Stomach (tissue), 9 donors: ENCODE measurements around the gene CACNG5. TPM values are rescaled to one million over a fixed set of nuclear protein-coding genes. Genes with fewer than 3 reads are reported as not detected.

Experiments
- DNase-seq, 2 donors: peaks; one replicate each; pipeline versions ENCODE4 v3.0.0 to v3.0.0-alpha.2; 2013 to 2019
- H3K27ac ChIP-seq, 5 donors: fragments of 200-600 bp in 4 of 5; sonication (generic) in 4 of 5; one replicate each; pipeline ENCODE4 v1.5.1; 2013 to 2019; ENCODE audit warnings: mild to moderate bottlenecking in 1 of 5, moderate library complexity in 1 of 5
- H3K27me3 ChIP-seq, 3 donors: fragments of 200-600 bp; sonication (generic); one replicate each; pipeline ENCODE4 v1.5.1; 2017 to 2019; ENCODE audit warnings: mixed run types in 1 of 3
- H3K36me3 ChIP-seq, 4 donors: fragments of 200-600 bp; sonication (generic); 1 replicate in 3 of 4; 2 replicates in 1 of 4; pipeline ENCODE4 v1.5.1; 2016 to 2019
- H3K4me1 ChIP-seq, 4 donors: fragments of 200-600 bp; sonication (generic); one replicate each; pipeline ENCODE4 v1.5.1; 2016 to 2019
- H3K4me3 ChIP-seq, 4 donors: fragments of 200-600 bp; sonication (generic) in 3 of 4; one replicate each; pipeline ENCODE4 v1.5.1; 2016 to 2019; ENCODE audit warnings: mild to moderate bottlenecking in 1 of 4
- H3K9me3 ChIP-seq, 4 donors: fragments of 200-600 bp; sonication (generic); one replicate each; pipeline ENCODE4 v1.5.1; 2016 to 2019
- EP300 ChIP-seq: sonication (generic); formaldehyde crosslinking; IDR thresholded peaks from one replicate; pipeline ENCODE4 v1.6.1; 2017; ENCODE audit warnings: antibody characterized with exemption
- POLR2A ChIP-seq, 4 donors: fragments of 450-650 bp; IDR thresholded peaks; one replicate each; pipeline ENCODE4 v1.6.1; 2016; ENCODE audit warnings: antibody characterized with exemption in 4 of 4, control low read depth in 2 of 4, mild to moderate bottlenecking in 1 of 4, moderate library complexity in 1 of 4
- POLR2AphosphoS5 ChIP-seq, 3 donors: sonication (generic); formaldehyde crosslinking; IDR thresholded peaks; one replicate each; pipeline ENCODE4 v1.6.1; 2016; ENCODE audit warnings: antibody characterized with exemption in 3 of 3
- WGBS, 5 donors: extraction: QIAGEN DNeasy Blood & Tissue Kit in 3 of 5; methylation state at CpG; one replicate each; pipeline versions ENCODE4 v1.1.5 to v1.1.7; 2013 to 2018; 5-methylcytosine and 5-hydroxymethylcytosine counted together
- intact Hi-C: fragments of 100-400 bp; cut with DNase I; formaldehyde crosslinking; loops from one replicate; pipeline ENCODE4 v1.15.1; 2023; ENCODE audit warnings: low total_unique reads
- polyA plus RNA-seq, 3 donors: library from polyadenylated mRNA; stranded (reverse); fragments of 200-250 nt; gene quantifications; one replicate each; pipeline ENCODE4 v1.2.3, GENCODE V29; 2013
- total RNA-seq, 5 donors: library from RNA; depleted of rRNA; stranded (reverse); fragments of >200 nt; gene quantifications; one replicate each; pipeline versions ENCODE4 v1.1.0 to v1.2.3, GENCODE V29; 2014 to 2016
- TF ChIP-seq, protein P1 (sequence below), 7 experiments: fragments of 450-650 bp in 4 of 7; fragments of 200-600 bp in 3 of 7; sonication (generic) in 3 of 7; IDR thresholded peaks; one replicate each; pipeline ENCODE4 v1.5.1; 2016 to 2019; ENCODE audit warnings: antibody characterized with exemption in 7 of 7, control low read depth in 2 of 7, mild to moderate bottlenecking in 1 of 7
- donor health status: healthy with polysubstance abuse.
- donor health status: Bipolar disorder and iron deficiency.
- donor health status: healthy.

Gene CACNG5
- total and polyA plus RNA-seq, 8 donors, result not detected

DNA sequence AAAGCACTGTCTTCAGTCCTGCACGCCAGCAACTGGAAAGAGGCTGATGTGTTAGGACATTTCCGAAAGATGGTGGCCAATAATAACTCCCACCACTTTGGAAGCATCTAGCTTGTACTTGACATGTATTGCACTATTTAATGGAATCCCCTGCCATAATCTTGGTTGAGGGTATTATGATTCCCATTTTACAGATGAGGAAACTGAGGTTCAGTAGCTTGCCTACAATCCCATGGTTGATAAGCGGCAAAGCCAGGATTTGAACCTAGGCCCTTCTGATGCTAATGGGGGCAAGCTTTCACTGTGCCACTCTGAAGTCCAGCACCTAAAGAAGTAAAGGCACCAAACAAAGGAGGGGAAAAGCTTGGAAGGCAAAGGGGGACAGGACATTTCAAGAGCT lies 8.0 kb downstream of the CACNG5 start:
- Histone ChIP-seq H3K4me3 (no peak overlapping the region), H3K4me1 (no peaks in the 10 kb centered on the region), H3K27me3 (peaks cover 0 to 48% (median 0%) of the 10 kb centered on the region in 3 donors), H3K27ac (no peak overlapping the region), H3K36me3 (no peaks in the 10 kb centered on the region), H3K9me3 (peaks cover 0 to 5% (median 2%) of the 10 kb centered on the region in 4 donors)
- no peak for DNase-seq
- intact Hi-C loops, result no loop called here
- 96 to 98% (median 96%) methylated on average over 3 of the region's 3 CpGs for WGBS, 5 donors
- TF ChIP-seq POLR2AphosphoS5 (IDR thresholded peaks at IDR 0.05) (no peak), POLR2A (IDR thresholded peaks at IDR 0.05) (no peak), EP300 (no peak)
- TF ChIP-seq, protein P1, sequence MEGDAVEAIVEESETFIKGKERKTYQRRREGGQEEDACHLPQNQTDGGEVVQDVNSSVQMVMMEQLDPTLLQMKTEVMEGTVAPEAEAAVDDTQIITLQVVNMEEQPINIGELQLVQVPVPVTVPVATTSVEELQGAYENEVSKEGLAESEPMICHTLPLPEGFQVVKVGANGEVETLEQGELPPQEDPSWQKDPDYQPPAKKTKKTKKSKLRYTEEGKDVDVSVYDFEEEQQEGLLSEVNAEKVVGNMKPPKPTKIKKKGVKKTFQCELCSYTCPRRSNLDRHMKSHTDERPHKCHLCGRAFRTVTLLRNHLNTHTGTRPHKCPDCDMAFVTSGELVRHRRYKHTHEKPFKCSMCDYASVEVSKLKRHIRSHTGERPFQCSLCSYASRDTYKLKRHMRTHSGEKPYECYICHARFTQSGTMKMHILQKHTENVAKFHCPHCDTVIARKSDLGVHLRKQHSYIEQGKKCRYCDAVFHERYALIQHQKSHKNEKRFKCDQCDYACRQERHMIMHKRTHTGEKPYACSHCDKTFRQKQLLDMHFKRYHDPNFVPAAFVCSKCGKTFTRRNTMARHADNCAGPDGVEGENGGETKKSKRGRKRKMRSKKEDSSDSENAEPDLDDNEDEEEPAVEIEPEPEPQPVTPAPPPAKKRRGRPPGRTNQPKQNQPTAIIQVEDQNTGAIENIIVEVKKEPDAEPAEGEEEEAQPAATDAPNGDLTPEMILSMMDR (IDR thresholded peaks at IDR 0.05), result no peak

DNA sequence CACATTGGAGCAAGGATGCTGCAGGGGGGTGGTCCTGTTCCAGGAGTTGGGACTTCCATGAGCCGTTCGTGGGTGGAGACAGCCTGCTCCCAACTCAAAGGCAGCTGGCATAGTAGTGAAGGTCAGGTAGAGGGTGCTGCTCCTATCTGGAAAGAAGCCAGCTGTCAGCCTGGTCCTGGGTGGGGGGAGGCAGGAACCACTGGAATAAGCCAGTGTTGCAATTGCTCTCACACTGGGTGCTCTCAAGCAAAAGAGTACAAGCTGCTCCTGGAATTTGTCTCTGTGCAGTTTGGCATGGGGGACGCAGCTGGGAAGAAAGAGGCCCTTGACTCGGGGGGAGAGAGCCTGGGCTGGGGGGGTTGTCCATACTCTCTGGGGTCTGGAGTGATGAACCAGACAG lies 8.7 kb downstream of the CACNG5 start:
- H3K27me3 ChIP-seq, result peaks cover 0 to 52% (median 0%) of the 10 kb centered on the region in 3 donors

DNA sequence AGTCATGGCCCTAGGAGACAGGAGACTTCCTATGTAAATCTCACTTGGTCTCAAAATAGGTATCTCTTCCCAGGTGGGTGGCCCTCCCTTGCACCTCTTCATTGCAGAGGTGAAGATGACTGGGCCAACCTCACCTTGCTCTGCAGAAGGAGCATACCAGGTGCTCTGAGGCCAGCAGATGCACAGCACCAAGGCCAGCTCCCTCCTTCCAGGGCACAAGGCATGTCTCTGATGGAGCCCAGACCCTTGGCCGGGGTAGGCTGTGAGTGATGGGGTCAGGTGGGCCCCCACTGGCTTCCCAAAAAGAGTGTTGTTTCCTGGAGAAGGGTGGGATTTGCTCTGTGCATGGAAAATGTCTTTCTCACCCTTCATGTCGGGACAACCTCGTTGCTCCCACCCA lies 12.8 kb downstream of the CACNG5 start:
- DNase-seq, result no peak
- Histone ChIP-seq H3K4me1 (no peaks in the 10 kb centered on the region), H3K27ac (no peak overlapping the region), H3K9me3 (peaks cover 0 to 5% (median 2%) of the 10 kb centered on the region in 4 donors), H3K36me3 (no peaks in the 10 kb centered on the region), H3K27me3 (peaks cover 0 to 17% (median 0%) of the 10 kb centered on the region in 3 donors), H3K4me3 (no peak overlapping the region)
- WGBS, 5 donors, result 63 to 78% (median 71%) methylated on average over 3 of the region's 3 CpGs
- TF ChIP-seq, protein P1 (IDR thresholded peaks at IDR 0.05), result no peak
- no peak for TF ChIP-seq POLR2A (IDR thresholded peaks at IDR 0.05)
- no peak for TF ChIP-seq POLR2AphosphoS5 (IDR thresholded peaks at IDR 0.05)
- TF ChIP-seq EP300, result no peak
- intact Hi-C loops, result no loop called here

More for the DNA sequence above, 8.7 kb downstream of the CACNG5 start:
- Histone ChIP-seq H3K27ac (no peak overlapping the region), H3K4me1 (no peaks in the 10 kb centered on the region), H3K36me3 (no peaks in the 10 kb centered on the region), H3K4me3 (no peak overlapping the region), H3K9me3 (peaks cover 0 to 5% (median 2%) of the 10 kb centered on the region in 4 donors)
- WGBS, 5 donors, result 51 to 70% (median 61%) methylated on average over 2 to 4 of the region's 4 CpGs
- TF ChIP-seq EP300 (no peak), POLR2AphosphoS5 (IDR thresholded peaks at IDR 0.05) (no peak), POLR2A (IDR thresholded peaks at IDR 0.05) (no peak)
- TF ChIP-seq, protein P1 (IDR thresholded peaks at IDR 0.05), result no peak
- intact Hi-C loops, result no loop called here
- no peak for DNase-seq

DNA sequence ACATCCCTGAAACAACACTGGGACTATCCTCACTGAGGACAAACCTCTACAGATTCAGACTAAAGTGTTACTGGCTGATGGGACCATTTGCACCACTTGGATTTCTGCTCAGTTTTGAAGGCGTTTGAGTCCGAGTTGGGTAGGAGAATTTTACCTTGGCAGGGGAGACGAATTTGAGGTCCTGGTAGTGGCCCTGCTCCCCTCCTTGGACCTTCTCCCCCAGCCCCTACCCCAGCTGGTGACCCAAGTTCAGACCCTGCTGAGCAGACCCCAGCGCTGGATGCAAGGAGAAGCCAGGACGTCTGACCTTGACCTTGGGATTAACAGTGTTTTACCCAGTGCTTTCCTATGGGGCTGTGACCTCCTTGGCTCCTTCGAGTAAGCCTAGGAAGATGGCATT lies 13.6 kb downstream of the CACNG5 start:
- Histone ChIP-seq H3K4me3 (no peak overlapping the region), H3K27me3 (peaks cover 0 to 13% (median 0%) of the 10 kb centered on the region in 3 donors), H3K36me3 (no peaks in the 10 kb centered on the region), H3K9me3 (peaks cover 0 to 5% (median 2%) of the 10 kb centered on the region in 4 donors), H3K4me1 (no peaks in the 10 kb centered on the region), H3K27ac (no peak overlapping the region)
- TF ChIP-seq POLR2A (IDR thresholded peaks at IDR 0.05), result no peak
- TF ChIP-seq, protein P1 (IDR thresholded peaks at IDR 0.05), result no peak
- no peak for TF ChIP-seq EP300
- TF ChIP-seq POLR2AphosphoS5 (IDR thresholded peaks at IDR 0.05), result no peak
- DNase-seq, result no peak
- intact Hi-C loops, result no loop called here
- 70 to 85% (median 81%) methylated on average over 5 to 6 of the region's 6 CpGs for WGBS, 5 donors
